ENCODE data around the gene TMEM52.

Gene TMEM52

DNA sequence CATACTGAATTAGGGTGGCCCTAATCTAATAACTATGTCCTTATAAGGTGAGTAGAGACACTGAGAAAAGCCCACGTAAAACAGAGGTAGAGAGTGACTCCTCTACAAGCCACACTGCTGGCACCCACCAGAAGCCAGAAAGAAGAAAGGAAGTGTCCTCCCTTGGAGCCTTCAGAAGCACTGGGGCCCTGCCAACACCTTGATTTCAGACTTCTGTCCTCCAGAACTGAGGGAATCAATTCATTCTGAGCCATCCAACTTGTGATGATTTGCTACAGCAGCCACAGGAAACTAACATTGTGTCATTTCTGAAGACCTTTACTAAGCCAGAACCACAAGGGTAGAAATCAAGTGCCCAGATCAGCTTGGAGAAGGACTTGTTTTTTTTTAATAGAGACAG is 43.1 kb downstream of the TMEM52 start:
- H3K4me3 ChIP-seq (ENCODE audit: low read depth, low read length): no peak overlapping the region
- no peak for DNase-seq (ENCODE audit: low read depth)
- TF ChIP-seq, protein P1, sequence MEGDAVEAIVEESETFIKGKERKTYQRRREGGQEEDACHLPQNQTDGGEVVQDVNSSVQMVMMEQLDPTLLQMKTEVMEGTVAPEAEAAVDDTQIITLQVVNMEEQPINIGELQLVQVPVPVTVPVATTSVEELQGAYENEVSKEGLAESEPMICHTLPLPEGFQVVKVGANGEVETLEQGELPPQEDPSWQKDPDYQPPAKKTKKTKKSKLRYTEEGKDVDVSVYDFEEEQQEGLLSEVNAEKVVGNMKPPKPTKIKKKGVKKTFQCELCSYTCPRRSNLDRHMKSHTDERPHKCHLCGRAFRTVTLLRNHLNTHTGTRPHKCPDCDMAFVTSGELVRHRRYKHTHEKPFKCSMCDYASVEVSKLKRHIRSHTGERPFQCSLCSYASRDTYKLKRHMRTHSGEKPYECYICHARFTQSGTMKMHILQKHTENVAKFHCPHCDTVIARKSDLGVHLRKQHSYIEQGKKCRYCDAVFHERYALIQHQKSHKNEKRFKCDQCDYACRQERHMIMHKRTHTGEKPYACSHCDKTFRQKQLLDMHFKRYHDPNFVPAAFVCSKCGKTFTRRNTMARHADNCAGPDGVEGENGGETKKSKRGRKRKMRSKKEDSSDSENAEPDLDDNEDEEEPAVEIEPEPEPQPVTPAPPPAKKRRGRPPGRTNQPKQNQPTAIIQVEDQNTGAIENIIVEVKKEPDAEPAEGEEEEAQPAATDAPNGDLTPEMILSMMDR (IDR thresholded peaks at IDR 0.05; ENCODE audit: low read depth, low read length, missing control alignments): no peak
- in situ Hi-C loops (cut with HindIII; ENCODE audit: low sequenced_read_pairs): no loop called here

DNA sequence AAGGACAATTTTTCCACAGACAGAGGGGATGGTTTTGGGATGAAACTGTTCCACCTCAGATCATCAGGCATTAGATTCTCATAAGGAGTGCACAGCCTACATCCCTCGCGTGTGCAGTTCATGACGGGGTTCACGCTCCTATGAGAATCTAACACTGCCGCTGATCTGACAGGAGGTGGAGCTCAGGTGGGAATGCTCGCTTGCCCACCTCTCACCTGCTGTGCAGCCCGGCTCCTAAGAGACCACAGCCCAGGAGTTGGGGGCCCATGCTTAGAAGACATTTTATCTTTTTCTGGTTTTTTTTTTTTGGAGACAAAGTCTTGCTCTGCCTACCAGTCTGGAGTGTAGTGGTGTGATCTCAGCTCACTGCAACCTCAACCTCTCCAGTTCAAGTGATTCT is 44.2 kb downstream of the TMEM52 start:
- no peak for DNase-seq (ENCODE audit: low read depth)
- H3K4me3 ChIP-seq (ENCODE audit: low read depth, low read length): no peak overlapping the region
- TF ChIP-seq, protein P1 (IDR thresholded peaks at IDR 0.05; ENCODE audit: low read depth, low read length, missing control alignments): no peak
- in situ Hi-C loops (cut with HindIII; ENCODE audit: low sequenced_read_pairs): no loop called here

DNA sequence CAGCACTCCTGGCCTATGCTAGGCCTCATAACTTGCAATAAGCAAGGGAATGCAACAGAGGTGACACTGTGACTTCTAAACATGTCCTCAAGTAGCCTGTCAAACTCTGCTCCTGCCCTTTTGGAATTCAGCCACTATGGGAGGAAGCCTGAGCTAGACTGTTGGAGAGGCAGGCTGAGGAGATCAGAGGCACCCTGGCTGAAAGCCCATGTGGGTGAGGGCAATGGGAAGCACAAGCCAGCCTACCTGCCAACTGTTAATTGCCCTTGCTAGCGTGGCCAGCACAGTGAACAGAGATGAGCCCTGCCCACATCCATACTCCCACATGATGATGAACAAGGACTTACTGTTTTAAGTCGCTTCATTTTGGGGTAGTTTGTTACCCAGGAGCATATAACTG is 45.9 kb downstream of the TMEM52 start:
- DNase-seq (ENCODE audit: low read depth): no peak
- H3K4me3 ChIP-seq (ENCODE audit: low read depth, low read length): no peak overlapping the region
- in situ Hi-C loops (cut with HindIII; ENCODE audit: low sequenced_read_pairs): no loop called here
- TF ChIP-seq, protein P1 (IDR thresholded peaks at IDR 0.05; ENCODE audit: low read depth, low read length, missing control alignments): no peak

DNA sequence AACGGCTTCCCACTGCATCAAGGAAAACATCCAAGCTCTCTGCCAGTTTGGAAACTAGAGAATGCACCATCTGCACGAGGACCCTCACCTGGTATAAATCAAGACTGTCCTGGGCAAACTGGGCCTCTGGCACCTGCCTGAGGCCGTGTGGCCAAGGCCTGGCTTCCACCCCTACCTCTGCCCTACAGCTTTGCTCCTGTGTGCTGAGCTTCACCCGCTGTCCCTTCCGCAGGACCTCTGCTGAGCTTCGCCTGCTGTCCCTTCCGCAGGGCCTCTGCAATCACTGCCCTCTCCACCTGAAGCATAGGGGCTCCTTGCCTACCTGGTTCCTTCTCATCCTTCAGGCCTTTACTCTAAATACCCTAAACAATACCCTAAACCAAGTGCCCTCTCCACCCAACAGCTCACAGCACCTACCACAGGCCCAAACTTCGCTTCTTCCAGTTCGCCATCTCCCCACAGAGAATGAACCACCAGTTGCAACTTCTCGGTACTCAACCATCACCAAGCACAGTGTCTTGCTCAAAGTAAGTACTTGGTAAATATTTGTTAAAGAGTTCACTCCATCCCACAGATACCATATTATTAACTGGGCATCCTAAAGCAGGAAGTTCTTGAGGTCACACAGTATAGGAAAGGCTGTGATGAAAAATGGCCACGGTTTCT is 46.6 kb downstream of the TMEM52 start:
- TF ChIP-seq, protein P1 (IDR thresholded peaks at IDR 0.05; ENCODE audit: low read depth, low read length, missing control alignments): no peak
- no peak for DNase-seq (ENCODE audit: low read depth)
- in situ Hi-C loops (cut with HindIII; ENCODE audit: low sequenced_read_pairs): no loop called here
- H3K4me3 ChIP-seq (ENCODE audit: low read depth, low read length): no peak overlapping the region

- DNase-seq (ENCODE audit: low read depth): no peak
- H3K4me3 ChIP-seq (ENCODE audit: low read depth, low read length): no peak overlapping the region
- TF ChIP-seq, protein P1 (IDR thresholded peaks at IDR 0.05; ENCODE audit: low read depth, low read length, missing control alignments): no peak
- in situ Hi-C loops (cut with HindIII; ENCODE audit: low sequenced_read_pairs): no loop called here
Measured at GRCh38 chr1:1869469-1869868, 49.6 kb downstream of the TMEM52 start.

All from astrocyte of the cerebellum (primary cell).